Measurements from ENCODE around the gene CNTNAP5. TPM values are rescaled to one million over a fixed set of nuclear protein-coding genes. Genes with fewer than 3 reads are reported as not detected.

The CNTNAP5 gene
- total RNA-seq, 2 experiments from 2014 or later = not detected

GRCh38 chr2:124894199-124894598 is 869.1 kb downstream of the CNTNAP5 start:
- Mint-ChIP-seq H3K27ac (no peak overlapping the region), H3K9me3 (peaks cover 2% of the 10 kb centered on the region), H3K4me1 (ENCODE audit: low read depth) (no peaks in the 10 kb centered on the region), H3K36me3 (ENCODE audit: low read depth) (no peaks in the 10 kb centered on the region), H3K27me3 (no peaks in the 10 kb centered on the region), H3K4me3 (no peak overlapping the region)
- H3K27me3 ChIP-seq (ENCODE audit: control insufficient read depth in 1 of 2, insufficient read depth in 2 of 2, low read length in 2 of 2) = no peaks in the 10 kb centered on the region
- ChIA-PET POLR2A (no interaction called here), CTCF (no interaction called here)
- no peak overlapping the region for H3K4me3 ChIP-seq (ENCODE audit: low read length)
- no peak for TF ChIP-seq CTCF (IDR thresholded peaks at IDR 0.05)
- H3K27ac ChIP-seq (ENCODE audit: low read depth in 1 of 2, low read length in 2 of 2) = no peak overlapping the region
- no peaks in the 10 kb centered on the region for H3K4me1 ChIP-seq (ENCODE audit: insufficient read depth, low read length)
- ATAC-seq (ENCODE audit: poor library complexity) (no peak), DNase-seq (no peak)
- intact Hi-C loops (cut with DNase I, micrococcal nuclease) = no loop called here
- no peaks in the 10 kb centered on the region for H3K36me3 ChIP-seq (ENCODE audit: insufficient read depth, low read length)
- H3K9me3 ChIP-seq (ENCODE audit: control insufficient read depth in 1 of 2, insufficient read depth in 1 of 2, low read length in 2 of 2) = no peaks in the 10 kb centered on the region

- Mint-ChIP-seq H3K9me3 (peaks cover 3% of the 10 kb centered on the region), H3K36me3 (ENCODE audit: low read depth) (no peaks in the 10 kb centered on the region), H3K4me3 (no peak overlapping the region), H3K4me1 (ENCODE audit: low read depth) (no peaks in the 10 kb centered on the region), H3K27ac (no peak overlapping the region), H3K27me3 (no peaks in the 10 kb centered on the region)
- intact Hi-C loops (cut with DNase I, micrococcal nuclease) = no loop called here
- no peak overlapping the region for H3K27ac ChIP-seq (ENCODE audit: low read depth in 1 of 2, low read length in 2 of 2)
- no peak for ATAC-seq (ENCODE audit: poor library complexity)
- no peaks in the 10 kb centered on the region for H3K27me3 ChIP-seq (ENCODE audit: control insufficient read depth in 1 of 2, insufficient read depth in 2 of 2, low read length in 2 of 2)
- ChIA-PET CTCF (no interaction called here), POLR2A (no interaction called here)
- H3K4me3 ChIP-seq (ENCODE audit: low read length) = no peak overlapping the region
- TF ChIP-seq CTCF (IDR thresholded peaks at IDR 0.05) = no peak
- H3K4me1 ChIP-seq (ENCODE audit: insufficient read depth, low read length) = no peaks in the 10 kb centered on the region
- H3K9me3 ChIP-seq (ENCODE audit: control insufficient read depth in 1 of 2, insufficient read depth in 1 of 2, low read length in 2 of 2) = no peaks in the 10 kb centered on the region
- H3K36me3 ChIP-seq (ENCODE audit: insufficient read depth, low read length) = no peaks in the 10 kb centered on the region
- no peak for DNase-seq
Observed at GRCh38 chr2:124898827-124899226, 873.7 kb downstream of the CNTNAP5 start.

GRCh38 chr2:124908411-124908810 is 883.3 kb downstream of the CNTNAP5 start:
- H3K9me3 ChIP-seq (ENCODE audit: control insufficient read depth in 1 of 2, insufficient read depth in 1 of 2, low read length in 2 of 2) = no peaks in the 10 kb centered on the region
- H3K36me3 ChIP-seq (ENCODE audit: insufficient read depth, low read length) = no peaks in the 10 kb centered on the region
- peaks cover 6% of the 10 kb centered on the region for H3K9me3 Mint-ChIP-seq
- intact Hi-C loops (cut with DNase I, micrococcal nuclease) = no loop called here
- no peak overlapping the region for H3K27ac Mint-ChIP-seq
- no peak overlapping the region for H3K4me3 ChIP-seq (ENCODE audit: low read length)
- ATAC-seq (ENCODE audit: poor library complexity) = no peak
- ChIA-PET POLR2A (no interaction called here), CTCF (no interaction called here)
- H3K27me3 Mint-ChIP-seq = no peaks in the 10 kb centered on the region
- no peaks in the 10 kb centered on the region for H3K27me3 ChIP-seq (ENCODE audit: control insufficient read depth in 1 of 2, insufficient read depth in 2 of 2, low read length in 2 of 2)
- no peaks in the 10 kb centered on the region for H3K4me1 Mint-ChIP-seq (ENCODE audit: low read depth)
- no peak overlapping the region for H3K4me3 Mint-ChIP-seq
- no peak for TF ChIP-seq CTCF (IDR thresholded peaks at IDR 0.05)
- no peaks in the 10 kb centered on the region for H3K36me3 Mint-ChIP-seq (ENCODE audit: low read depth)
- H3K4me1 ChIP-seq (ENCODE audit: insufficient read depth, low read length) = no peaks in the 10 kb centered on the region
- no peak overlapping the region for H3K27ac ChIP-seq (ENCODE audit: low read depth in 1 of 2, low read length in 2 of 2)
- DNase-seq = no peak
